Measurements from ENCODE around the gene ZFP90.

ZFP90 gene

DNA sequence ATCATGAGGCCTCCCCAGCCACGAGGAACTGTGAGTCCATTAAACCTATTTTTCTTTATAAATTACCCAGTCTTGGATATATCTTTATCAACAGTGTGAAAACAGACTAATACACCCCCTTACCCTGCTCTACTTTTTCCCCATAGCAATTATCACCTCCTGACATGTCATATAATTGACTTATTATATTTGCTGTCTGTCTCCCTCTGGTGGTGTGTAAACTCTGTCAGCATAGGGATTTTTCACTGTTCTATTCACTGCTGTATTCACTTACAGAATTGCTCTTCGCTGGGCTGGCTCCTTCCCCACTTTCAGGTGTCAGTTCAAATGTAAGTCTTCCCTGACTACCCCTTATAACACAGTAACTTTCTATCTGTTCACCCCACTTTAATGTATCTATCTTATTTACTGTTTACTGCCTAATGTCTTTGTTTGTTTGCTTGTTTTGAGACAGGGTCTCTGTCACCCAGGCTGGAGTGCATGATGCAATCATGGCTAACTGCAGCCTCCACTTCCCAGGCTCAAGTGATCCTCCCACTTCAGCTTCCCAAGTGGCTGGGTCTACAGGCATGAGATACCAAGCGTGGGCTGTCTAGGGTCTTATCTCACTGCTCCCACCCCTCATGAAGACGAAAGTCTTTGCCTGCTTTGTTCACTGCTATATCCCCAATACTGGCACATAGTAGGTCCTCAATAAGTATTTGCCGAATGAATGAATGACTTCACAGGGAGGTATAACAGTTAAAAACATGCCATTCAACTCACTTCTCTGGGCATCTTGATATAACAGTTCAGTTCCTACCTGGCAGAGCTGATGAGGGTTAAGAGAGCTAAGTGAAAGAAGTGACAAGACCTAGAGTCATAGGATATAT is 53.6 kb downstream of the ZFP90 start:
- DNase-seq = peak; percentile 1

- no peak for DNase-seq
These were observed 57.2 kb downstream of the ZFP90 start for GRCh38 chr16:68596266-68596665.

DNA sequence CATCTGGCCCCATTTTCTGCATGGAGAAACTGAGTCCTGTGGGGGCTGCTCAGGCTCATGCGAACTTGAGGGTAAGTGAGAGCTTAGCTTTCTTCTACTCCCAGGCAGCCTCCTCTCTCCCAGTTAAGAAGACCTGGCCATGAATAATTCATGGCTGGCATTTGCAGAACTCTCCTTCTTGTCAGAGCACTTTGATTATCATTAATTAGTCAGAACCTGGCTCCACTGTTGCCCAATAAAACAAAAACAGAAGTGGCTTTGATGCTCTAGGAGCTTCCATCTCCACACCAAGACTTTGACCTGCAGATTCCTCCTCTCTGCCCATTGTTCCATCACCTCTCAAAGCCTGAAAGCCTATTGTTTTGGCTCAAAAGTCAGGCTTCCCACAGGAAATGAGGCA is 60.5 kb downstream of the ZFP90 start:
- no peak for DNase-seq

- DNase-seq = no peak
These were observed 66.7 kb downstream of the ZFP90 start for GRCh38 chr16:68605746-68606145.

GRCh38 chr16:68607443-68607842 is 68.4 kb downstream of the ZFP90 start:
- no peak for DNase-seq

DNA sequence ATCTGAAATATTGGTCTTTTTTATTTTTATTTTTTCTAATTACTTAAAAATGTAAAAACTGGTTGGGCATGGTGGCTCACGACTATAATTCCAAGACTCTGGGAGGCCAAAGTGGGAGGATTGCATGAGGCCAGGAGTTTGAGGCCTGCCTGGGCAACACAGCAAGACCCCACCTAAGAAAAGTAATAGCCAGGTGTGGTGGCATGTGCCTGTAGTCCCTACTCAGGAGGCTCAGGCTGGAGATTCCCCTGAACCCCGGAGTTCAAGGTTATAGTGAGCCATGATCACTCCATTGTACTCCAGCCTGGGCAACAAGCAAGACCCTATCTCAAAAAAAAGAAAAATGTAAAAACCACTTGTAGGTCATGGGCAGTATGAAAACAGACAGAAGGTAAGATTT is 69.2 kb downstream of the ZFP90 start:
- no peak for DNase-seq

- no peak for DNase-seq
These were observed 73.9 kb downstream of the ZFP90 start for GRCh38 chr16:68612996-68613395.

GRCh38 chr16:68617734-68618133 is 78.6 kb downstream of the ZFP90 start:
- no peak for DNase-seq
